ENCODE data around the gene TMEM14C.

TMEM14C gene

DNA sequence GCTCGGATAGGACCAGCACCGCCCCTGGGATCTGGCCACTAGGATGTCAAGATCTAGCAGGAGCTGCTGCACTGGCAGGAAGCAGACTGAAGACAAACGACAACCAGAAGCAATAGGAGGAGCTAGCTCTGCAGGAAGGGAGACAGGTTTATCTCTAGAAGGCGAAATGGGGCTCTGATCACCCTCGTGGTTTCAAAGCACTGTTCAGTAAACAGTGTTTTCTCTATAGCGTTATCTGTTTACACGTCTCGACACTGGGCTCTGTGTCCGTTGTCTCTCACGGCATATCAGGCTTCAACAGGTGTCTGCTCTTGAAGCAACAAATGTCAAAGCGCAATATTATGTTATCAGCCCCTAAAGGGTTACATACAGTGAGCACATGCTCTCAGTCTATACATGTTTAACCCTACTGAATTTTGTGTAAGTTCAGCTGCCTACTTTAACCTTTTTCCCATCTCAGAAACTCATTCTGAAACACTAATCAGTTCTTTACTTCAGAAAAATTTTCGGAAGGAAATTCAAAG lies 48.6 kb downstream of the TMEM14C start:
- DNase-seq, result no peak

DNA sequence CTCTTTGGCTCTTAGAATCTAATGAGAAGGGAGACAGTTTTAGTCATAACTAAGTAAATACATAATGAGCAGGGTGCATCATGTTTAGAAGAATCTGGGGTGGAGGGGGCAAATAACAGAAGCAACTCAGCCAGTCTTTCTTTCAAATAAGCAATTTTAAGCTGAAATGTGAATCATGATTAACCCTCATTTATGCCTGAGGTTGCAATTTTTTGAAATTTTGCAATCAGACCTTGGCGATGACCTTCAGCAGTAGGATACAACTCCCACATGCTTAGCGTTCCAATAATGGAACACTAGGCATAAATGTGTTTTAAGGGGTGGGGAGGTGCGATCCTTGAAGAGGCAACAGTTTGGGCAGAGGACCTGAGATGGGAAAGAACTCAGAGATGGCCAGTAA lies 55.4 kb downstream of the TMEM14C start:
- DNase-seq, result no peak

DNA sequence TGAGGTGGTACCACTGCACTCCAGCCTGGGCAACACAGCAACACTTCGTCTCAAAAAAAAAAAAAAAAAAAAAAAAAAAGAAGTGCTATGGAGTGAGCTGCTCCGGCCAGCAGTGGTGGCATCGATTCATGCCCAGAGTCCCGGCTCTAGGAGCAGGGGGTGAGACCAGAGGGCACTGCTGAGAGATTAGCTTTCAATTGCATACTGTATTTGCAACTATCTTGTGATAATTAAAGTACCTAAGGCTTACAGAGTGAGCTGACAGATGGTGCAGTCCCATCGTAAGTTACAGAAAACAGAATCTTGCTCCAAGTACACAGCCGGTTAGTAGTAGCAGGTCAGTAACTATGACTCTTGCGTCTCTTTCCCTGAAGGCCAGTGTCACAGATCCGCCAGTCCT lies 56.2 kb downstream of the TMEM14C start:
- no peak for DNase-seq

All from NCI-H446 (cell line).